Activated T-helper 2 cell treated with anti-CD3 and anti-CD28 coated beads, Interferon-gamma antibody, Interleukin-2, Interleukin-4, amounts not matched to agents 10 μg/mL and 5 μg/mL and 100 μg/mL, durations not matched to agents 14 hours and 24 hours and 36 hours (primary cell): ENCODE data around the gene PYY. TPM values are rescaled to one million over a fixed set of nuclear protein-coding genes. Genes with fewer than 3 reads are reported as not detected.
"Not testable (repeated sequence)": the region's sequence is repeated elsewhere in the genome, so short reads cannot be mapped to it uniquely, and the experiment has no call there.

Experiments
- DNase-seq: peaks from one replicate; pipeline ENCODE4 v3.0.0; 2021; ENCODE audit warnings: low spot score
- H3K27ac Mint-ChIP-seq: one replicate; pipeline ENCODE4 v1.8.0; 2021; ENCODE audit warnings: mixed read lengths
- H3K27me3 Mint-ChIP-seq: one replicate; pipeline ENCODE4 v1.8.0; 2021; ENCODE audit warnings: low read depth, mixed read lengths
- H3K36me3 Mint-ChIP-seq: one replicate; pipeline ENCODE4 v1.8.0; 2021; ENCODE audit warnings: low read depth, mixed read lengths
- H3K4me1 Mint-ChIP-seq: one replicate; pipeline ENCODE4 v1.8.0; 2021; ENCODE audit warnings: low read depth, mixed read lengths
- H3K4me3 Mint-ChIP-seq: one replicate; pipeline ENCODE4 v1.8.0; 2021; ENCODE audit warnings: low read depth, mild to moderate bottlenecking, moderate library complexity, mixed read lengths
- H3K9me3 Mint-ChIP-seq: one replicate; pipeline ENCODE4 v1.8.0; 2021; ENCODE audit warnings: mixed read lengths
- intact Hi-C: fragments of 100-400 bp; cut with micrococcal nuclease; formaldehyde crosslinking; loops from one replicate; pipeline ENCODE4 v1.15.1; 2023
- total RNA-seq: library from RNA; stranded (reverse); gene quantifications from 2 replicates; pipeline ENCODE4 v1.2.3, GENCODE V29; 2022

Gene PYY
- total RNA-seq, 1 donor from 2014 or later: 0.18 TPM

- Mint-ChIP-seq H3K9me3 (no peaks in the 10 kb centered on the region), H3K27me3 (peaks cover 10% of the 10 kb centered on the region), H3K27ac (no peak overlapping the region), H3K4me3 (no peak overlapping the region), H3K36me3 (no peaks in the 10 kb centered on the region), H3K4me1 (peaks cover 5% of the 10 kb centered on the region)
- intact Hi-C loops: no loop called here
- no peak for DNase-seq
These were observed 20.9 kb upstream of the PYY start for GRCh38 chr17:43974382-43975266.

DNA sequence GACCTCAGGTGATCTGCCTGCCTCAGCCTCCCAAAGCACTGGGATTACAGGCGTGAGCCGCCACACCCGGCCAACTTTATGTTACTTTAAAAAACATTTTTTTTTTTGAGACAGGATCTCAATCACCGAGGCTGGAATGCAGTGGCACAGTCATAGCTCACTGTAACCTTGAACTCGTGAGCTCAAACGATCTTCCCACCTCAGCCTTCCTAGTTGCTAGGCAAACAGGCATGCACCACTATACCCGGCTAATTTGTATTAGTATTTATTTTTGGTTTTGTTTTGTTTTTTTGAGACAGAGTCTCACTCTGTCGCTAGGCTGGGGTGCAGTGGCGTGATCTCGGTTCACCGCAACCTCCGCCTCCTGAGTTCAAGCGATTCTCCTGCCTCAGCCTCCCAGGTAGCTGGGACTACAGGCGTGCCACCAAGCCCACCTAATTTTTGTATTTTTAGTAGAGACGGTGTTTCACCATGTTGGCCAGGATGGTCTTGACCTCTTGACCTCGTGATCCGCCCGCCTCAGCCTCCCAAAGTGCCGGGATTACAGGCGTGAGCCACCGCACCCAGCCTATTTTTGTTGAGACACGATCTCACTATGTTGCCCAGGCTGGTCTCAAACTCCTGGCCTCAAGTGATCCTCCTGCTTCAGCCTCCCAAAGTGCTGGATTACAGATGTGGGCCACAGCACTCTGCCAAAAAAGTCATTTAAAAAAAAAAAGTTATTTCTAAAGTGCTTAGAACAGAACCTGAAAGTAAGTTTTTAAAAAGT is 18.9 kb upstream of the PYY start:
- H3K4me1 Mint-ChIP-seq, intact Hi-C loops, H3K27me3 Mint-ChIP-seq, H3K9me3 Mint-ChIP-seq, H3K4me3 Mint-ChIP-seq, DNase-seq, H3K27ac Mint-ChIP-seq, H3K36me3 Mint-ChIP-seq: not testable (repeated sequence)

- peaks cover 13% of the 10 kb centered on the region for H3K27me3 Mint-ChIP-seq
- DNase-seq: not testable (repeated sequence)
These were observed 17.7 kb upstream of the PYY start for GRCh38 chr17:43971436-43971835.

DNA sequence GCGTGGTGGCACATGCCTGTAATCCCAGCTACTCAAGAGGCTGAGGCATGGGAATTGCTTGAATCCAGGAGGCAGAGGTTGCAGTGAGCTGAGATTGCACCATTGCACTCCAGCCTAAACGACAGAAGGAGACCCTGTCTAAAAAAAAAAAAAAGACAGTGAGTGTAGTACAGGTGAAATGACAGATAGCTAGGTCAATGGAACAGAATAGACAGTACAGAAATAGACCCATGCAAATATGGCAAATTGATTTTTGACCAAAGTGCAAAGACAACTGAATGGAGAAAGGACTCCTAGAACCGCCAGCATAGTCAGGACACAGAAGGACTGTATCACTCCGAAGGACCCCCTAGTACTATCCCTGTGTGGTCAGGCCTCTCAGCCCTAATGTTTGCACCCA is 16.6 kb upstream of the PYY start:
- Mint-ChIP-seq H3K36me3 (no peaks in the 10 kb centered on the region), H3K27me3 (peaks cover 19% of the 10 kb centered on the region), H3K9me3 (no peaks in the 10 kb centered on the region), H3K27ac (no peak overlapping the region), H3K4me1 (peaks cover 5% of the 10 kb centered on the region), H3K4me3 (no peak overlapping the region)
- DNase-seq: no peak
- intact Hi-C loops: no loop called here

More at GRCh38 chr17:43971436-43971835, 17.7 kb upstream of the PYY start:
- H3K36me3 Mint-ChIP-seq, H3K27ac Mint-ChIP-seq, H3K9me3 Mint-ChIP-seq, intact Hi-C loops, H3K4me3 Mint-ChIP-seq, H3K4me1 Mint-ChIP-seq: not testable (repeated sequence)

DNA sequence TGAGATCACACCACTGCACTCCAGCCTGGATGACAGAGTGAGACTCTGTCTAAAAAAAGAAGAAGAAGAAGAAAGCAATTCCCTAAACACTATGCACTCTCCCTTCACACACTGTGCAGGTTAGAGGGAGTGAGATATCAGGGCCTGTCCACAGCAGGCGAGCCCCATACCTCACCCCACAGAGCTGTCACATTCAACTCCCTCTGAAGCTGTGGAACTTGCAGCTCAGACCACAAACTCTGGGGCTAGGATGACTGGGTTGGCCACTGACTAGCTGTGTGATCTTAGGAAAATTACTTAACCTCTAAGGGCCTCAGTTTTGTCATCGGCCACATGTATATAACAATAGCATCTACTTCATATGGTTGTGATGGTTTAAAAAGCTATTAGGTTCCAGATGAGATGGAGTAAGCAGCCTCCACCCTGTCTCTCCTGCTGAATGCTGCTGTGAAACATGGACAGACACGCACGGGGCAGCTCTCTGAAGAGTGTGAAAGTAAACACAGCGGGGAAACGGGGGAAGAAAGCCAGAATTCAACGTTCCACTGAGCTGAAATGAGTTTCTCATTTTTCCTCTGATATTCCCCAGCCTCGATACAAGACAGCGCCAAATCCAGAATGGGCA is 13.6 kb upstream of the PYY start:
- no peak overlapping the region for H3K27ac Mint-ChIP-seq
- intact Hi-C loops: no loop called here
- H3K9me3 Mint-ChIP-seq: no peaks in the 10 kb centered on the region
- no peaks in the 10 kb centered on the region for H3K36me3 Mint-ChIP-seq
- H3K27me3 Mint-ChIP-seq: peaks cover 19% of the 10 kb centered on the region
- peaks cover 5% of the 10 kb centered on the region for H3K4me1 Mint-ChIP-seq
- DNase-seq: no peak
- no peak overlapping the region for H3K4me3 Mint-ChIP-seq

- Mint-ChIP-seq H3K36me3 (no peaks in the 10 kb centered on the region), H3K4me1 (no peaks in the 10 kb centered on the region), H3K9me3 (no peaks in the 10 kb centered on the region), H3K27me3 (peaks cover 20% of the 10 kb centered on the region), H3K27ac (no peak overlapping the region), H3K4me3 (no peak overlapping the region)
- no peak for DNase-seq
- intact Hi-C loops: no loop called here
These were observed 12.5 kb upstream of the PYY start for GRCh38 chr17:43966276-43966675.

DNA sequence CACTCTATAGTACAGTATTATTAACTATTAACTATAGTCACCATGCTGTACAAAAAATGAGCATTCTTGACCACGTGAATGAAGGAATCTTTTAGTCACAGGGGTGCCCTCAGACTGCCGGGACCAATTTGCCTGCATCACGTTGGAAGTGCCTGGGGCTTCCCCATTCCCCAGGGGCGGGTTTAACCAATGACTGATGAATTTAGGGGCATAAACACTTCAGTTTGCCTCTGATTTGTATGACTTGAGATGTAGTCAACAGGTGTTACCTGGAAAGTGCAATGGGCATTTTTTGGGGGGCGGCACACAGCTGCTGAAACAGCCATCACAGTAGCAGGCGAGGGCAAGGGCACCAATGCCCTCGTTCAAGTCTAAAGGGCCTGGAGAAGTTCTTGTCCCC is 8.7 kb upstream of the PYY start:
- DNase-seq: no peak
- Mint-ChIP-seq H3K27me3 (peaks cover 20% of the 10 kb centered on the region), H3K4me3 (no peak overlapping the region), H3K4me1 (no peaks in the 10 kb centered on the region), H3K9me3 (no peaks in the 10 kb centered on the region), H3K36me3 (no peaks in the 10 kb centered on the region), H3K27ac (no peak overlapping the region)
- intact Hi-C loops: no loop called here

DNA sequence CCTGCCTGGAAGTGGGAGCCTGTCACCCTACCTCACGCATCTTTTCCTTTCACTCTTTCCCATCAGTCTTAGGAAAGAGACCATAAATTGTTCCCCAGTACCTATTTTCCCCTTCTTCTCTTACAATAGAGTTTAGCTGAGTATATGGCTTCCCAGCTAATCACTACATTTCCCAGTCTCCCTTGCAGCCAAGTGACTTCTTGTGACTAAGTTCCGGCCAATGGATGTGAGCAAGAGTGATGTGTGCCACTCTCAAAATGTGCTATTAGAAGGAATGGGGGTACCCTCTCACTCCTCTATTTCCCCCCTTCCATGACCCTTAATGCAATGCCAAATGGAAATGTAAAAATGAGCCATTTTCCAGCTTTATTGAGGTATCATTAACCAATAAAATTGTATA is 8.2 kb upstream of the PYY start:
- no peak overlapping the region for H3K27ac Mint-ChIP-seq

GRCh38 chr17:43961292-43961691 is 7.6 kb upstream of the PYY start:
- H3K9me3 Mint-ChIP-seq, intact Hi-C loops, H3K4me3 Mint-ChIP-seq, H3K4me1 Mint-ChIP-seq, H3K27ac Mint-ChIP-seq, H3K36me3 Mint-ChIP-seq, DNase-seq: not testable (repeated sequence)
- peaks cover 16% of the 10 kb centered on the region for H3K27me3 Mint-ChIP-seq

More for the DNA sequence above, 8.2 kb upstream of the PYY start:
- Mint-ChIP-seq H3K4me3 (no peak overlapping the region), H3K27me3 (peaks cover 20% of the 10 kb centered on the region), H3K9me3 (no peaks in the 10 kb centered on the region), H3K4me1 (no peaks in the 10 kb centered on the region), H3K36me3 (no peaks in the 10 kb centered on the region)
- no peak for DNase-seq
- intact Hi-C loops: no loop called here

GRCh38 chr17:43958748-43959352 is 5.1 kb upstream of the PYY start:
- H3K4me3 Mint-ChIP-seq: no peak overlapping the region
- no peak overlapping the region for H3K27ac Mint-ChIP-seq
- no peaks in the 10 kb centered on the region for H3K4me1 Mint-ChIP-seq

GRCh38 chr17:43956222-43956621 is 2.5 kb upstream of the PYY start:
- H3K27me3 Mint-ChIP-seq: peaks cover 27% of the 10 kb centered on the region
- no peak for DNase-seq
- intact Hi-C loops: no loop called here
- no peaks in the 10 kb centered on the region for H3K9me3 Mint-ChIP-seq
- no peaks in the 10 kb centered on the region for H3K36me3 Mint-ChIP-seq
- no peaks in the 10 kb centered on the region for H3K4me1 Mint-ChIP-seq
- H3K4me3 Mint-ChIP-seq: no peak overlapping the region
- H3K27ac Mint-ChIP-seq: no peak overlapping the region

More at GRCh38 chr17:43958748-43959352, 5.1 kb upstream of the PYY start:
- H3K9me3 Mint-ChIP-seq: no peaks in the 10 kb centered on the region
- intact Hi-C loops: no loop called here
- H3K36me3 Mint-ChIP-seq: no peaks in the 10 kb centered on the region
- DNase-seq: no peak
- H3K27me3 Mint-ChIP-seq: peaks cover 18% of the 10 kb centered on the region

- no peak for DNase-seq
- Mint-ChIP-seq H3K4me1 (no peaks in the 10 kb centered on the region), H3K36me3 (no peaks in the 10 kb centered on the region), H3K27me3 (peaks cover 40% of the 10 kb centered on the region), H3K4me3 (no peak overlapping the region), H3K9me3 (no peaks in the 10 kb centered on the region), H3K27ac (no peak overlapping the region)
- intact Hi-C loops: no loop called here
These were observed 745 bp downstream of the PYY start for GRCh38 chr17:43952724-43953666.
